ENCODE results near the gene SIMC1.

- TF ChIP-seq CTCF (IDR thresholded peaks at IDR 0.05) (no peak), YY1 (IDR thresholded peaks at IDR 0.05; ENCODE audit: low read depth) (no peak), RAD21 (IDR thresholded peaks at IDR 0.05; ENCODE audit: low read length) (no peak), SIN3A (IDR thresholded peaks at IDR 0.05; ENCODE audit: borderline replicate concordance, low read depth, low read length) (no peak), EZH2phosphoT487 (IDR thresholded peaks at IDR 0.05; ENCODE audit: borderline replicate concordance, low read depth) (no peak)
- TF ChIP-seq, protein P1, sequence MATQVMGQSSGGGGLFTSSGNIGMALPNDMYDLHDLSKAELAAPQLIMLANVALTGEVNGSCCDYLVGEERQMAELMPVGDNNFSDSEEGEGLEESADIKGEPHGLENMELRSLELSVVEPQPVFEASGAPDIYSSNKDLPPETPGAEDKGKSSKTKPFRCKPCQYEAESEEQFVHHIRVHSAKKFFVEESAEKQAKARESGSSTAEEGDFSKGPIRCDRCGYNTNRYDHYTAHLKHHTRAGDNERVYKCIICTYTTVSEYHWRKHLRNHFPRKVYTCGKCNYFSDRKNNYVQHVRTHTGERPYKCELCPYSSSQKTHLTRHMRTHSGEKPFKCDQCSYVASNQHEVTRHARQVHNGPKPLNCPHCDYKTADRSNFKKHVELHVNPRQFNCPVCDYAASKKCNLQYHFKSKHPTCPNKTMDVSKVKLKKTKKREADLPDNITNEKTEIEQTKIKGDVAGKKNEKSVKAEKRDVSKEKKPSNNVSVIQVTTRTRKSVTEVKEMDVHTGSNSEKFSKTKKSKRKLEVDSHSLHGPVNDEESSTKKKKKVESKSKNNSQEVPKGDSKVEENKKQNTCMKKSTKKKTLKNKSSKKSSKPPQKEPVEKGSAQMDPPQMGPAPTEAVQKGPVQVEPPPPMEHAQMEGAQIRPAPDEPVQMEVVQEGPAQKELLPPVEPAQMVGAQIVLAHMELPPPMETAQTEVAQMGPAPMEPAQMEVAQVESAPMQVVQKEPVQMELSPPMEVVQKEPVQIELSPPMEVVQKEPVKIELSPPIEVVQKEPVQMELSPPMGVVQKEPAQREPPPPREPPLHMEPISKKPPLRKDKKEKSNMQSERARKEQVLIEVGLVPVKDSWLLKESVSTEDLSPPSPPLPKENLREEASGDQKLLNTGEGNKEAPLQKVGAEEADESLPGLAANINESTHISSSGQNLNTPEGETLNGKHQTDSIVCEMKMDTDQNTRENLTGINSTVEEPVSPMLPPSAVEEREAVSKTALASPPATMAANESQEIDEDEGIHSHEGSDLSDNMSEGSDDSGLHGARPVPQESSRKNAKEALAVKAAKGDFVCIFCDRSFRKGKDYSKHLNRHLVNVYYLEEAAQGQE (IDR thresholded peaks at IDR 0.05; ENCODE audit: low read depth, low read length): no peak
- TF ChIP-seq, protein P2, sequence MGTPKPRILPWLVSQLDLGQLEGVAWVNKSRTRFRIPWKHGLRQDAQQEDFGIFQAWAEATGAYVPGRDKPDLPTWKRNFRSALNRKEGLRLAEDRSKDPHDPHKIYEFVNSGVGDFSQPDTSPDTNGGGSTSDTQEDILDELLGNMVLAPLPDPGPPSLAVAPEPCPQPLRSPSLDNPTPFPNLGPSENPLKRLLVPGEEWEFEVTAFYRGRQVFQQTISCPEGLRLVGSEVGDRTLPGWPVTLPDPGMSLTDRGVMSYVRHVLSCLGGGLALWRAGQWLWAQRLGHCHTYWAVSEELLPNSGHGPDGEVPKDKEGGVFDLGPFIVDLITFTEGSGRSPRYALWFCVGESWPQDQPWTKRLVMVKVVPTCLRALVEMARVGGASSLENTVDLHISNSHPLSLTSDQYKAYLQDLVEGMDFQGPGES (IDR thresholded peaks at IDR 0.05; ENCODE audit: low read depth, low read length): no peak
Measured at GRCh38 chr5:176383961-176384360, 145.7 kb downstream of the SIMC1 start.

Data from SK-N-SH (cell line).